GM12872 (cell line): ENCODE measurements around the gene RBMS3.

ENCODE experiments used
- TF ChIP-seq, protein P1 (sequence below): IDR thresholded peaks from 3 replicates; pipeline ENCODE4 v1.5.1; 2011; ENCODE audit warnings: low read depth, mild to moderate bottlenecking, low read length, moderate library complexity; ENCODE audit not compliant: insufficient read depth

The RBMS3 gene

DNA sequence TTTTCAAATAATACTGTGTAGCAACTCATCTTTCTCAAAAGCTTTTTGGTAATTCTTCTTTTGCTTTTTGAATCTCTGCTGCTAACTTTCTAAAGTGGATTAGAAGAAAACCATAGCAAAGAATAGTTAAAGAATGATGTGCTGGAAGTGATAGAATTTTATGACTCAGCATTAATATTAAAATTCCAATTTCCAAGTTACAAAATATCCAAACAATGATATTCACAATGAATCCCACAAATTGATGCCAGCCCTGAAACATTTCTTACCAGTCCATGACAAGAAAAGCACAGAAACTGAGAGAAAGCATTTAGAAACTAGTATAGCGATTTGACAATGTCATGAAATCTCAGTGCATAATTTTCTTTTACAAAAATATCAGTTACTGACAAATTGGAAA lies 482.2 kb downstream of the RBMS3 start:
- TF ChIP-seq, protein P1, sequence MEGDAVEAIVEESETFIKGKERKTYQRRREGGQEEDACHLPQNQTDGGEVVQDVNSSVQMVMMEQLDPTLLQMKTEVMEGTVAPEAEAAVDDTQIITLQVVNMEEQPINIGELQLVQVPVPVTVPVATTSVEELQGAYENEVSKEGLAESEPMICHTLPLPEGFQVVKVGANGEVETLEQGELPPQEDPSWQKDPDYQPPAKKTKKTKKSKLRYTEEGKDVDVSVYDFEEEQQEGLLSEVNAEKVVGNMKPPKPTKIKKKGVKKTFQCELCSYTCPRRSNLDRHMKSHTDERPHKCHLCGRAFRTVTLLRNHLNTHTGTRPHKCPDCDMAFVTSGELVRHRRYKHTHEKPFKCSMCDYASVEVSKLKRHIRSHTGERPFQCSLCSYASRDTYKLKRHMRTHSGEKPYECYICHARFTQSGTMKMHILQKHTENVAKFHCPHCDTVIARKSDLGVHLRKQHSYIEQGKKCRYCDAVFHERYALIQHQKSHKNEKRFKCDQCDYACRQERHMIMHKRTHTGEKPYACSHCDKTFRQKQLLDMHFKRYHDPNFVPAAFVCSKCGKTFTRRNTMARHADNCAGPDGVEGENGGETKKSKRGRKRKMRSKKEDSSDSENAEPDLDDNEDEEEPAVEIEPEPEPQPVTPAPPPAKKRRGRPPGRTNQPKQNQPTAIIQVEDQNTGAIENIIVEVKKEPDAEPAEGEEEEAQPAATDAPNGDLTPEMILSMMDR = no peak

DNA sequence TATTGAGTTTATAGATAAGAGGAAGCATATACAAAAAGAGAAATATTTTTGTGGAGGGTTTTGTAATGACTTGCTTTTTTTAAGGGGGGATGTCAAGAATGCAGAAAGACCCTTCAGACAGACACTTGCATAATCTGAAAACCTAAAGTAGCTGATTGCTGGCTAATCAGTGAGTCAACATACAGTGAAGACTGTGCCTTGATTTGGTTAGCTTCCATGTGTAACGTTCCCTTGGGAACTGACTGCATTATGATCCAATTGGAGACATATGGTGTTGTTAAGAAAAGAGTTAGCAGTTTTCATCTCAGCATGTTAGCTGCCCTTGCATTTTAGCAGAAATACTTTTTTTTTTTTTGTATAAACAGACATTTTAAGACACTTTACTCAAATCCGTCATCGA lies 483.2 kb downstream of the RBMS3 start:
- TF ChIP-seq, protein P1 = no peak

DNA sequence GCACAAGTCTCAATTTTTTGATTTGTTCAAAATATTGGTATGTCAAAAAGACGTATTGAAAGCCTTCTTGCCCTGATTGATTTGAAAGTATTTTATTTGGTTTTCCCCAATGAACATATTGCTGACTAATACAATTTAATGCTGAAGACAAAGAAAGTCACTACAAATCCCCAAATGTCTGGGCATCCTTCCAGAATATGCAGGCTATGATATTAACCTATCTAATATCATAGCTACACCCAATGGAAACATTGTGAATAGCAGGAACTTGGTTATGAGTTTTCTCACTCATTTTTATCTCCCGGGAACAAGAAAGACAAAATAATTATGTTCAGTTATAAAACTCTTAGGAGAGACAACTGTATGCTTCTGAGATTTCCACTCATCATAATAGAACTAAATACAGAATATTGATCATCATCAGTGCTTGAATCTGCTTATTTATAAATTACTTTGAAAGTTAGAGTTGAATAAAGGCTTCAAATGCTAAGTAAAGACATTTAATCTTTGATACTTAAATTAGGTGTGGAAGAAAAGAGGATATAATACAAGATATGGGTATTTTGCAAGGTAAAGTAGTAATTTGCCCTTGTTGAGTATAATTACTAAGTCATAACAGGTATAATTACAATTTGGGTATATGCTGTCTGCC lies 483.9 kb downstream of the RBMS3 start:
- TF ChIP-seq, protein P1 = peak; percentile 17; the same call in 1 of the 3 replicates

DNA sequence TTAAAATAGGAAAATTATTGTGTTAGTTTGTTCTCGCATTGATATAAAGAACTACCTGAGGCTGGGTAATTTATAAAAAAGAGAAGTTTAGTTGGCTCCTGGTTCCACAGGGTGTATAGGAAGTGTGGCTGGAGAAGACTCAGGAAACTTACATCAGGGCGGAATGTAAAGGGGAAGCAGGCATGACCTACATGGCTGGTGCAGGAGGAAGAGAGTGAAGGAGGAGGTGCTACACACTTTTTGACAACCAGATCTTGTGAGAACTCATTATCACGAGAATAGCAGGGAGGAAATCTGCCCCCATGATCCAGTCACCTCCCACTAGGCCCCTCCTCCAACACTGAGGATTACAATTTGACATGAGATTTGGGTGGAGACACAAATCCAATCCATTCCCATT lies 490.7 kb downstream of the RBMS3 start:
- TF ChIP-seq, protein P1 = no peak

DNA sequence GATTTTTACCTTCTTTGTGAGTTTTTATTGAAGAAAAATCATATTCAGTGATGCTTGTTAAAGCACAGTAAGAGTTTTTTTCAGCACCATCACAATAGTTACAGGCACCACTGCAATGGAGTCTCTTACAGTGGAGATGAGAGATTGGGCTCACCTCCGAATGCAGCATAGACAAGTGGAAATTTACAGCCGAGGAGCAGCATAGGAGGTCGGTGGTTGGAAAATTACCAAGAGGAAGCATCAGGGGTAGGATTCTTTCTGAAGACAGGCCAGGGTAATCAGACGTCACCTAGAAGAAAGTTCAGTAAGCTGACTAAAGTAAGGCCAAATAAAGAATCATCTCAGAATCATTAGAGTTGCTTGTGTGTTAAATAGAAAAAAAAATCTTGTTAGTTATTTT lies 491.6 kb downstream of the RBMS3 start:
- TF ChIP-seq, protein P1 = no peak

DNA sequence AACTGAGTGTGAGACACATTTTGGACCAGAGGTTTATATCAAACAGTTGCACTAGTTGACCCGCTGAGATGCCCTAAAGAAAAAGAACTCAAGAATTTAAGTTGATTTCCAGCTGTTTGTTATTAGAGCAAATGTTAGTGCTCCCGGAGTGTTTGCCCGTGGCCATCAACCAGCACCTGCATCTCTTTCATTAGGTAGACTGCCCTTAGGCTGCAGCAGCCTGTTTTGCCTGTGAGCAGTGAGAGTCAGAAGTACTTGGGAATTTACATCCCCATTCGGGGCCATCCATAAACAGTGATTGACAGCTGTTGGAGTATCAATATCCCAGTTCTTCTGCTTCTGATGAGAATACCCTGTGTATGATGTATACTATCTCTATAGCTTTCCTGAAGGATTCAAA lies 492.6 kb downstream of the RBMS3 start:
- TF ChIP-seq, protein P1 = no peak

DNA sequence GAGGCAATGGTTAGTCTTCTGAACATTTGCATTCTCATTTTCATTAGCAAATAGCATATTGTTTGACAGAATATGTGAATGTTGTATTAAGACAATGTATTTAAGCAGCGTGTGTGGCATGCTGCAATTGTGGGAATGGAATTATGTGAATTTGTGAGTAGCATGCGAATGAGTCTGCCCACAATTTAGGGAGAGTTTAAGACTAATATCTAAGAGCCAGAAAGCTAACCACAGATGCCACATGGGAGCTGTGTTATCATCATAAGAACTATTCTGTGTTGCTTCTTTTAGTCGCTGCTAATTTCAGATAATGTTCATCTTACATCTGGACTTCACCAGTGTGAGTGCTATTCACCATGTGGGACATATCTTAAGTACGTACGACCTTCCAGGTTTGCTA lies 494.5 kb downstream of the RBMS3 start:
- TF ChIP-seq, protein P1 = no peak
